Measurements from ENCODE around the gene PRKG1. TPM values are rescaled to one million over a fixed set of nuclear protein-coding genes. Genes with fewer than 3 reads are reported as not detected.

Gene PRKG1
- total and polyA plus RNA-seq, 2 of the 8 experiments (the other 6 are each of a cell fraction or from before 2014, with no cell fraction given), result 4.2 to 15.2 TPM

GRCh38 chr10:52229291-52229931, 1155.1 kb downstream of the PRKG1 start (continued):
- TF ChIP-seq SP2 (IDR thresholded peaks at IDR 0.05; ENCODE audit: low read length) (no peak), CREB1 (IDR thresholded peaks at IDR 0.05) (no peak)
- TF ChIP-seq, protein P1, sequence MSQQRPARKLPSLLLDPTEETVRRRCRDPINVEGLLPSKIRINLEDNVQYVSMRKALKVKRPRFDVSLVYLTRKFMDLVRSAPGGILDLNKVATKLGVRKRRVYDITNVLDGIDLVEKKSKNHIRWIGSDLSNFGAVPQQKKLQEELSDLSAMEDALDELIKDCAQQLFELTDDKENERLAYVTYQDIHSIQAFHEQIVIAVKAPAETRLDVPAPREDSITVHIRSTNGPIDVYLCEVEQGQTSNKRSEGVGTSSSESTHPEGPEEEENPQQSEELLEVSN (IDR thresholded peaks at IDR 0.05), result no peak

Measured in H1 (cell line).